GM12878 (cell line): ENCODE measurements around the gene SLC16A10. TPM values are rescaled to one million over a fixed set of nuclear protein-coding genes. Genes with fewer than 3 reads are reported as not detected.
A peak's percentile ranks its signal among the peaks of the same experiment; 100 is the strongest.

Experiments used
- ATAC-seq: fragments of 200-7000 bp; cut with Tn5 transposase; 3 replicates; pipeline ENCODE4 v1.9.1; 2020; ENCODE audit warnings: mild to moderate bottlenecking, moderate library complexity
- BruUV-seq: library from RNA; stranded (reverse); fragments of 400-500 nt; replicated peaks from 2 replicates; lab custom pipeline; 2021; lab: Mats Ljungman, UMichigan
- CTCF ChIA-PET: fragments of 300-600 bp; sonication (Branson Sonifier 250); formaldehyde crosslinking; extraction: SDS; loops from one replicate; lab custom pipeline; 2021; ENCODE audit warnings: inconsistent platforms; lab: Yijun Ruan, JAX
- POLR2A ChIA-PET: fragments of 350-600 bp; formaldehyde crosslinking; extraction: SDS; loops from one replicate; lab custom pipeline; 2021; ENCODE audit warnings: inconsistent platforms; lab: Charles Lee
- RAD21 ChIA-PET: fragments of 300-600 bp; sonication (Branson Sonifier 250); formaldehyde crosslinking; loops from one replicate; lab custom pipeline; 2023; ENCODE audit warnings: antibody characterized with exemption; ENCODE audit not compliant: unreplicated experiment; lab: Charles Lee
- SMC1A ChIA-PET: fragments of 300-600 bp; sonication (Branson Sonifier 250); formaldehyde crosslinking; loops from one replicate; lab custom pipeline; 2023; ENCODE audit not compliant: unreplicated experiment, uncharacterized antibody; lab: Charles Lee
- DNase-seq: peaks from one replicate; pipeline ENCODE4 v3.0.0-alpha.2; 2011; ENCODE audit warnings: low read depth, low spot score
- FAIRE-seq: peaks from 3 replicates; lab custom pipeline; 2011; peaks lifted over from hg19 to GRCh38; lab: Jason Lieb, UNC
- H2AFZ ChIP-seq: 2 replicates; pipeline ENCODE4 v1.6.0; 2011; ENCODE audit warnings: low read depth, low read length, control low read depth; ENCODE audit not compliant: control insufficient read depth
- H3K27ac ChIP-seq: 2 replicates; pipeline ENCODE4 v1.5.1; 2011; ENCODE audit warnings: control low read depth; ENCODE audit not compliant: control insufficient read depth, insufficient read depth
- H3K27me3 ChIP-seq, 2 experiments: replicated peaks in 1 of 2; 2 replicates each; pipeline versions ENCODE4 v1.6.0 to v1.6.1; 2011; ENCODE audit warnings: low read length in 1 of 2; ENCODE audit not compliant: control insufficient read depth in 2 of 2, insufficient read depth in 2 of 2
- H3K36me3 ChIP-seq, 2 experiments: 2 replicates each; pipeline ENCODE4 v1.5.1; 2011; ENCODE audit warnings: low read length in 1 of 2; ENCODE audit not compliant: control insufficient read depth in 2 of 2, insufficient read depth in 2 of 2
- H3K4me1 ChIP-seq: 2 replicates; pipeline ENCODE4 v1.6.1; 2011; ENCODE audit warnings: mild to moderate bottlenecking, low read length, moderate library complexity, mixed read lengths; ENCODE audit not compliant: control insufficient read depth, insufficient read depth
- H3K4me2 ChIP-seq: 2 replicates; pipeline ENCODE4 v1.6.0; 2011; ENCODE audit warnings: control low read depth; ENCODE audit not compliant: control insufficient read depth, insufficient read depth
- H3K4me3 ChIP-seq: fragments of 200-600 bp; sonication (generic); 2 replicates; pipeline ENCODE4 v1.5.1; 2016
- H3K79me2 ChIP-seq: 2 replicates; pipeline ENCODE4 v1.6.0; 2011; ENCODE audit warnings: low read length; ENCODE audit not compliant: control insufficient read depth, insufficient read depth
- H3K9ac ChIP-seq: 2 replicates; pipeline ENCODE4 v1.8.0; 2011; ENCODE audit warnings: low read length, control low read depth, mixed read lengths; ENCODE audit not compliant: control insufficient read depth, insufficient read depth
- H3K9me3 ChIP-seq: replicated peaks from 3 replicates; pipeline ENCODE4 v1.5.1; 2011; ENCODE audit warnings: mild to moderate bottlenecking, low read length; ENCODE audit not compliant: control insufficient read depth, insufficient read depth
- H4K20me1 ChIP-seq: 2 replicates; pipeline ENCODE4 v1.6.0; 2011; ENCODE audit not compliant: control insufficient read depth, insufficient read depth
- CBFB ChIP-seq: IDR thresholded peaks from 2 replicates; pipeline ENCODE4 v1.6.1; 2016; ENCODE audit warnings: antibody characterized with exemption, low read depth
- ESRRA ChIP-seq: IDR thresholded peaks from 2 replicates; pipeline ENCODE4 v1.6.1; 2012; ENCODE audit warnings: mild to moderate bottlenecking, low read length, improper control_type of control experiment
- MXI1 ChIP-seq: fragments of 150-350 bp; IDR thresholded peaks from 2 replicates; pipeline ENCODE4 v1.6.1; 2011; ENCODE audit warnings: low read depth, mild to moderate bottlenecking, inconsistent platforms, low read length, improper control_type of control experiment
- ZNF207 ChIP-seq: fragments of 450-650 bp; IDR thresholded peaks from 2 replicates; pipeline ENCODE4 v1.6.1; 2014; ENCODE audit warnings: antibody characterized with exemption, mild to moderate bottlenecking, borderline replicate concordance
- WGBS: methylation state at CpG from one replicate; pipeline ENCODE4 v1.1.6; 2016; ENCODE audit warnings: low lambda C conversion rate; ENCODE audit not compliant: insufficient replicate concordance, insufficient coverage; ENCODE audit errors: missing lambda C conversion rate; 5-methylcytosine and 5-hydroxymethylcytosine counted together
- in situ Hi-C: fragments of 300-500 bp; cut with MboI; formaldehyde crosslinking; loops from 9 replicates; pipeline ENCODE4 v1.14.3; 2018; ENCODE audit warnings: mixed read lengths
- intact Hi-C: fragments of 100-400 bp; cut with micrococcal nuclease; formaldehyde crosslinking; loops from one replicate; pipeline ENCODE4 v1.14.2; 2022; ENCODE audit not compliant: unreplicated experiment
- polyA plus RNA-seq, 11 experiments: library from polyadenylated mRNA; depleted of rRNA in 4 of 11; unstranded in 6 of 11; stranded (reverse) in 5 of 11; fragments of >200 nt; fragmentation: Nextera tagmentation in 4 of 11; fragmentation: Illumina TruSeq in 1 of 11; extraction: Ambion mirVana in 4 of 11; extraction: Trizol in 1 of 11; gene quantifications; 1 replicate in 1 of 11; 2 replicates in 10 of 11; pipeline versions ENCODE4 v1.2.1 to v1.2.3, GENCODE V29; 2011 to 2016; ENCODE audit warnings: inconsistent platforms in 2 of 11, missing spikeins in 2 of 11, low read depth in 1 of 11
- total RNA-seq, 4 experiments: library from RNA; depleted of rRNA in 3 of 4; stranded (reverse); fragments of >200 nt in 3 of 4; fragmentation: Illumina TruSeq in 1 of 4; extraction: Trizol in 1 of 4; gene quantifications; 2 replicates each; pipeline versions ENCODE4 v1.2.1 to v1.2.3, GENCODE V29; 2013 to 2021
- TF ChIP-seq, protein P1 (sequence below): fragments of 450-650 bp; formaldehyde crosslinking; IDR thresholded peaks from 2 replicates; pipeline ENCODE4 v1.4.0; 2020; ENCODE audit warnings: mild to moderate bottlenecking, moderate library complexity
- TF ChIP-seq, protein P2 (sequence below), 3 experiments: IDR thresholded peaks in 2 of 3; conservative IDR thresholded peaks in 1 of 3; 2 replicates each; pipeline ENCODE4 v1.5.1; 2011; ENCODE audit warnings: low read depth in 3 of 3, low read length in 3 of 3, mild to moderate bottlenecking in 3 of 3, control low read depth in 2 of 3, moderate library complexity in 2 of 3, inconsistent platforms in 1 of 3, mixed read lengths in 1 of 3; ENCODE audit not compliant: control insufficient read depth in 2 of 3, insufficient read depth in 1 of 3; ENCODE audit errors: extremely low read depth in 1 of 3
- TF ChIP-seq, protein P3 (sequence below): fragments of 450-650 bp; IDR thresholded peaks from 2 replicates; pipeline ENCODE4 v1.6.1; 2016; ENCODE audit warnings: mild to moderate bottlenecking
- TF ChIP-seq, protein P4 (sequence below): IDR thresholded peaks from 2 replicates; pipeline ENCODE4 v1.6.1; 2012; ENCODE audit warnings: mild to moderate bottlenecking, low read depth, low read length
- TF ChIP-seq, protein P5 (sequence below): fragments of 450-650 bp; formaldehyde crosslinking; IDR thresholded peaks from 2 replicates; pipeline ENCODE4 v1.5.0; 2022; ENCODE audit warnings: mild to moderate bottlenecking, missing genetic modification characterization

SLC16A10 gene
- total and polyA plus RNA-seq, 10 of the 15 experiments (the other 5 are each of a cell fraction or from before 2014, with no cell fraction given): 2.3 to 19.0 (median 8.0) TPM

DNA sequence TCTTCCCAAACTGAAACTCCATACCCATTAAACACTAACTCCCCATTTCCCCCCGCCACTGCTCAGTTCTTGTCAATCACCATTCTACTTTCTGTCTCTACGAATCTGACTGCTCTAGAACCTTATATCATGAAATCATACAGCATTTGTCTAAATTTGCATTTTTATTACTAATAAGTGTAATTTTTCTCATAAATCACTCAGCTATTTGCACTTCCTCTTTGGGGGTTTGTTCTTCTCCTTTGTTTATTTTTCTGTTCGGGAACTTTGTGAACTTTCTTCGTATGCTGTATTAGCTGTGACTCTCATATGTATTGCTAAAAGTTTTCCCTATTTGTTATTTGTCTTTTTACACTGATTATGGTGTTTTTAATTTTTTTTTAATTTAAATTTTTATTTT, 152.2 kb downstream of the SLC16A10 start:
- H3K79me2 ChIP-seq: no peaks in the 10 kb centered on the region
- BruUV-seq: no TSS peak
- DNase-seq: no peak
- in situ Hi-C loops (no loop called here), intact Hi-C loops (no loop called here)
- no peaks in the 10 kb centered on the region; the same call in 1 of the 2 replicates for H3K4me1 ChIP-seq
- no peaks in the 10 kb centered on the region for H3K27me3 ChIP-seq
- no peaks in the 10 kb centered on the region for H3K9me3 ChIP-seq
- SMC1A ChIA-PET: interaction anchor here (0.7 to 0.9 kb wide), 2 partner anchors 11 to 31 kb away, joined by 3 to 4 read pairs; no protein-coding TSS in a partner anchor
- no peak overlapping the region for H2AFZ ChIP-seq
- CTCF ChIA-PET: no interaction called here
- RAD21 ChIA-PET: no interaction called here
- no peak overlapping the region for H3K9ac ChIP-seq
- ATAC-seq: 0 out of 3 replicates have a peak, but pooled peaks have one; percentile 21
- FAIRE-seq: no peak
- POLR2A ChIA-PET: no interaction called here
- H4K20me1 ChIP-seq: no peaks in the 10 kb centered on the region
- no peak overlapping the region for H3K4me2 ChIP-seq
- H3K4me3 ChIP-seq: no peak overlapping the region
- 8% methylated on average over 4 of the region's 4 CpGs for WGBS
- no peaks in the 10 kb centered on the region for H3K36me3 ChIP-seq
- no peak overlapping the region for H3K27ac ChIP-seq
- TF ChIP-seq, protein P1, sequence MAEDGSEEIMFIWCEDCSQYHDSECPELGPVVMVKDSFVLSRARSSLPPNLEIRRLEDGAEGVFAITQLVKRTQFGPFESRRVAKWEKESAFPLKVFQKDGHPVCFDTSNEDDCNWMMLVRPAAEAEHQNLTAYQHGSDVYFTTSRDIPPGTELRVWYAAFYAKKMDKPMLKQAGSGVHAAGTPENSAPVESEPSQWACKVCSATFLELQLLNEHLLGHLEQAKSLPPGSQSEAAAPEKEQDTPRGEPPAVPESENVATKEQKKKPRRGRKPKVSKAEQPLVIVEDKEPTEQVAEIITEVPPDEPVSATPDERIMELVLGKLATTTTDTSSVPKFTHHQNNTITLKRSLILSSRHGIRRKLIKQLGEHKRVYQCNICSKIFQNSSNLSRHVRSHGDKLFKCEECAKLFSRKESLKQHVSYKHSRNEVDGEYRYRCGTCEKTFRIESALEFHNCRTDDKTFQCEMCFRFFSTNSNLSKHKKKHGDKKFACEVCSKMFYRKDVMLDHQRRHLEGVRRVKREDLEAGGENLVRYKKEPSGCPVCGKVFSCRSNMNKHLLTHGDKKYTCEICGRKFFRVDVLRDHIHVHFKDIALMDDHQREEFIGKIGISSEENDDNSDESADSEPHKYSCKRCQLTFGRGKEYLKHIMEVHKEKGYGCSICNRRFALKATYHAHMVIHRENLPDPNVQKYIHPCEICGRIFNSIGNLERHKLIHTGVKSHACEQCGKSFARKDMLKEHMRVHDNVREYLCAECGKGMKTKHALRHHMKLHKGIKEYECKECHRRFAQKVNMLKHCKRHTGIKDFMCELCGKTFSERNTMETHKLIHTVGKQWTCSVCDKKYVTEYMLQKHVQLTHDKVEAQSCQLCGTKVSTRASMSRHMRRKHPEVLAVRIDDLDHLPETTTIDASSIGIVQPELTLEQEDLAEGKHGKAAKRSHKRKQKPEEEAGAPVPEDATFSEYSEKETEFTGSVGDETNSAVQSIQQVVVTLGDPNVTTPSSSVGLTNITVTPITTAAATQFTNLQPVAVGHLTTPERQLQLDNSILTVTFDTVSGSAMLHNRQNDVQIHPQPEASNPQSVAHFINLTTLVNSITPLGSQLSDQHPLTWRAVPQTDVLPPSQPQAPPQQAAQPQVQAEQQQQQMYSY (CRISPR knock-in tag): no peak
- TF ChIP-seq, protein P2, sequence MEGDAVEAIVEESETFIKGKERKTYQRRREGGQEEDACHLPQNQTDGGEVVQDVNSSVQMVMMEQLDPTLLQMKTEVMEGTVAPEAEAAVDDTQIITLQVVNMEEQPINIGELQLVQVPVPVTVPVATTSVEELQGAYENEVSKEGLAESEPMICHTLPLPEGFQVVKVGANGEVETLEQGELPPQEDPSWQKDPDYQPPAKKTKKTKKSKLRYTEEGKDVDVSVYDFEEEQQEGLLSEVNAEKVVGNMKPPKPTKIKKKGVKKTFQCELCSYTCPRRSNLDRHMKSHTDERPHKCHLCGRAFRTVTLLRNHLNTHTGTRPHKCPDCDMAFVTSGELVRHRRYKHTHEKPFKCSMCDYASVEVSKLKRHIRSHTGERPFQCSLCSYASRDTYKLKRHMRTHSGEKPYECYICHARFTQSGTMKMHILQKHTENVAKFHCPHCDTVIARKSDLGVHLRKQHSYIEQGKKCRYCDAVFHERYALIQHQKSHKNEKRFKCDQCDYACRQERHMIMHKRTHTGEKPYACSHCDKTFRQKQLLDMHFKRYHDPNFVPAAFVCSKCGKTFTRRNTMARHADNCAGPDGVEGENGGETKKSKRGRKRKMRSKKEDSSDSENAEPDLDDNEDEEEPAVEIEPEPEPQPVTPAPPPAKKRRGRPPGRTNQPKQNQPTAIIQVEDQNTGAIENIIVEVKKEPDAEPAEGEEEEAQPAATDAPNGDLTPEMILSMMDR (IDR thresholded peaks at IDR 0.05 in 2 of 3, conservative IDR thresholded peaks at IDR 0.05 in 1 of 3; ENCODE audit: control insufficient read depth in 2 of 3, extremely low read depth in 1 of 3, insufficient read depth in 1 of 3, low read depth in 3 of 3, low read length in 3 of 3): no peak
- TF ChIP-seq, protein P3, sequence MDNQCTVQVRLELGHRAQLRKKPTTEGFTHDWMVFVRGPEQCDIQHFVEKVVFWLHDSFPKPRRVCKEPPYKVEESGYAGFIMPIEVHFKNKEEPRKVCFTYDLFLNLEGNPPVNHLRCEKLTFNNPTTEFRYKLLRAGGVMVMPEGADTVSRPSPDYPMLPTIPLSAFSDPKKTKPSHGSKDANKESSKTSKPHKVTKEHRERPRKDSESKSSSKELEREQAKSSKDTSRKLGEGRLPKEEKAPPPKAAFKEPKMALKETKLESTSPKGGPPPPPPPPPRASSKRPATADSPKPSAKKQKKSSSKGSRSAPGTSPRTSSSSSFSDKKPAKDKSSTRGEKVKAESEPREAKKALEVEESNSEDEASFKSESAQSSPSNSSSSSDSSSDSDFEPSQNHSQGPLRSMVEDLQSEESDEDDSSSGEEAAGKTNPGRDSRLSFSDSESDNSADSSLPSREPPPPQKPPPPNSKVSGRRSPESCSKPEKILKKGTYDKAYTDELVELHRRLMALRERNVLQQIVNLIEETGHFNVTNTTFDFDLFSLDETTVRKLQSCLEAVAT: no peak
- TF ChIP-seq ZNF207 (no peak), MXI1 (no peak), ESRRA (no peak), CBFB (no peak)
- TF ChIP-seq, protein P4, sequence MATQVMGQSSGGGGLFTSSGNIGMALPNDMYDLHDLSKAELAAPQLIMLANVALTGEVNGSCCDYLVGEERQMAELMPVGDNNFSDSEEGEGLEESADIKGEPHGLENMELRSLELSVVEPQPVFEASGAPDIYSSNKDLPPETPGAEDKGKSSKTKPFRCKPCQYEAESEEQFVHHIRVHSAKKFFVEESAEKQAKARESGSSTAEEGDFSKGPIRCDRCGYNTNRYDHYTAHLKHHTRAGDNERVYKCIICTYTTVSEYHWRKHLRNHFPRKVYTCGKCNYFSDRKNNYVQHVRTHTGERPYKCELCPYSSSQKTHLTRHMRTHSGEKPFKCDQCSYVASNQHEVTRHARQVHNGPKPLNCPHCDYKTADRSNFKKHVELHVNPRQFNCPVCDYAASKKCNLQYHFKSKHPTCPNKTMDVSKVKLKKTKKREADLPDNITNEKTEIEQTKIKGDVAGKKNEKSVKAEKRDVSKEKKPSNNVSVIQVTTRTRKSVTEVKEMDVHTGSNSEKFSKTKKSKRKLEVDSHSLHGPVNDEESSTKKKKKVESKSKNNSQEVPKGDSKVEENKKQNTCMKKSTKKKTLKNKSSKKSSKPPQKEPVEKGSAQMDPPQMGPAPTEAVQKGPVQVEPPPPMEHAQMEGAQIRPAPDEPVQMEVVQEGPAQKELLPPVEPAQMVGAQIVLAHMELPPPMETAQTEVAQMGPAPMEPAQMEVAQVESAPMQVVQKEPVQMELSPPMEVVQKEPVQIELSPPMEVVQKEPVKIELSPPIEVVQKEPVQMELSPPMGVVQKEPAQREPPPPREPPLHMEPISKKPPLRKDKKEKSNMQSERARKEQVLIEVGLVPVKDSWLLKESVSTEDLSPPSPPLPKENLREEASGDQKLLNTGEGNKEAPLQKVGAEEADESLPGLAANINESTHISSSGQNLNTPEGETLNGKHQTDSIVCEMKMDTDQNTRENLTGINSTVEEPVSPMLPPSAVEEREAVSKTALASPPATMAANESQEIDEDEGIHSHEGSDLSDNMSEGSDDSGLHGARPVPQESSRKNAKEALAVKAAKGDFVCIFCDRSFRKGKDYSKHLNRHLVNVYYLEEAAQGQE: no peak
- TF ChIP-seq, protein P5, sequence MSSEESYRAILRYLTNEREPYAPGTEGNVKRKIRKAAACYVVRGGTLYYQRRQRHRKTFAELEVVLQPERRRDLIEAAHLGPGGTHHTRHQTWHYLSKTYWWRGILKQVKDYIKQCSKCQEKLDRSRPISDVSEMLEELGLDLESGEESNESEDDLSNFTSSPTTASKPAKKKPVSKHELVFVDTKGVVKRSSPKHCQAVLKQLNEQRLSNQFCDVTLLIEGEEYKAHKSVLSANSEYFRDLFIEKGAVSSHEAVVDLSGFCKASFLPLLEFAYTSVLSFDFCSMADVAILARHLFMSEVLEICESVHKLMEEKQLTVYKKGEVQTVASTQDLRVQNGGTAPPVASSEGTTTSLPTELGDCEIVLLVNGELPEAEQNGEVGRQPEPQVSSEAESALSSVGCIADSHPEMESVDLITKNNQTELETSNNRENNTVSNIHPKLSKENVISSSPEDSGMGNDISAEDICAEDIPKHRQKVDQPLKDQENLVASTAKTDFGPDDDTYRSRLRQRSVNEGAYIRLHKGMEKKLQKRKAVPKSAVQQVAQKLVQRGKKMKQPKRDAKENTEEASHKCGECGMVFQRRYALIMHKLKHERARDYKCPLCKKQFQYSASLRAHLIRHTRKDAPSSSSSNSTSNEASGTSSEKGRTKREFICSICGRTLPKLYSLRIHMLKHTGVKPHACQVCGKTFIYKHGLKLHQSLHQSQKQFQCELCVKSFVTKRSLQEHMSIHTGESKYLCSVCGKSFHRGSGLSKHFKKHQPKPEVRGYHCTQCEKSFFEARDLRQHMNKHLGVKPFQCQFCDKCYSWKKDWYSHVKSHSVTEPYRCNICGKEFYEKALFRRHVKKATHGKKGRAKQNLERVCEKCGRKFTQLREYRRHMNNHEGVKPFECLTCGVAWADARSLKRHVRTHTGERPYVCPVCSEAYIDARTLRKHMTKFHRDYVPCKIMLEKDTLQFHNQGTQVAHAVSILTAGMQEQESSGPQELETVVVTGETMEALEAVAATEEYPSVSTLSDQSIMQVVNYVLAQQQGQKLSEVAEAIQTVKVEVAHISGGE (CRISPR knock-in tag): no peak
